GM12892 (cell line): ENCODE results near the gene GRM4.

Source experiments
- POLR2A ChIP-seq: IDR thresholded peaks from 2 replicates; pipeline ENCODE4 v1.6.1; 2011; ENCODE audit warnings: low read depth, low read length, control low read depth
- POLR2AphosphoS5 ChIP-seq: IDR thresholded peaks from 2 replicates; pipeline ENCODE4 v1.6.1; 2011; ENCODE audit warnings: low read depth, low read length, control low read depth
- TAF1 ChIP-seq: IDR thresholded peaks from 2 replicates; pipeline ENCODE4 v1.6.1; 2011; ENCODE audit warnings: low read depth, mild to moderate bottlenecking, control low read depth, low read length, borderline replicate concordance

GRCh38 chr6:34125939-34126338 lies 19.9 kb downstream of the GRM4 start:
- no peak for TF ChIP-seq TAF1
- TF ChIP-seq POLR2A: no peak
- TF ChIP-seq POLR2AphosphoS5: no peak
